SK-N-MC (cell line): ENCODE measurements around the gene GNE.

Experiments
- EZH2 ChIP-seq: fragments of 200-600 bp; sonication (generic); IDR thresholded peaks from one replicate; pipeline ENCODE4 v1.6.1; 2017; ENCODE audit warnings: antibody characterized with exemption
- FOXP2 ChIP-seq: optimal IDR thresholded peaks from 2 replicates; pipeline ENCODE3; 2011; ENCODE audit warnings: mild to moderate bottlenecking, moderate library complexity; ENCODE audit not compliant: insufficient read depth; ENCODE audit errors: extremely low read length, control extremely low read depth
- POLR2AphosphoS5 ChIP-seq: IDR thresholded peaks from 2 replicates; pipeline ENCODE4 v1.6.1; 2012; ENCODE audit warnings: mild to moderate bottlenecking, low read depth, low read length, borderline replicate concordance

- TF ChIP-seq EZH2 (no peak), POLR2AphosphoS5 (no peak), FOXP2 (no peak)
Measured at GRCh38 chr9:36166168-36166927, 91.9 kb downstream of the GNE start.
